PC-3 (cell line): ENCODE measurements around the gene PTPRN2. TPM values are rescaled to one million over a fixed set of nuclear protein-coding genes. Genes with fewer than 3 reads are reported as not detected.

Experiments
- ATAC-seq: fragments of 200-7000 bp; cut with Tn5 transposase; 2 replicates; pipeline ENCODE4 v1.9.1; 2020; ENCODE audit warnings: mild to moderate bottlenecking, moderate library complexity
- BruUV-seq: library from RNA; stranded (reverse); fragments of 400-500 nt; replicated peaks from 2 replicates; lab custom pipeline; 2021; lab: Mats Ljungman, UMichigan
- CTCF ChIA-PET: fragments of 300-600 bp; sonication (Branson Sonifier 250); formaldehyde crosslinking; loops from one replicate; lab custom pipeline; 2022; ENCODE audit warnings: antibody characterized with exemption; lab: Charles Lee
- POLR2A ChIA-PET: fragments of 300-600 bp; sonication (Branson Sonifier 250); formaldehyde crosslinking; loops from one replicate; lab custom pipeline; 2022; ENCODE audit warnings: antibody characterized with exemption; ENCODE audit not compliant: unreplicated experiment; lab: Charles Lee
- DNase-seq: peaks from one replicate; pipeline ENCODE4 v3.0.0-alpha.2; 2015
- H2AFZ ChIP-seq: fragments of 300-600 bp; sonication (generic); 2 replicates; pipeline ENCODE4 v1.6.0; 2016; ENCODE audit warnings: antibody characterized with exemption, low read length
- H3F3A ChIP-seq: fragments of 300-600 bp; sonication (generic); one replicate; pipeline ENCODE4 v1.6.0; 2017; ENCODE audit warnings: antibody characterized with exemption, low read length, control low read depth, mild to moderate bottlenecking; ENCODE audit not compliant: unreplicated experiment
- H3K27ac ChIP-seq: fragments of 300-600 bp; sonication (generic); 2 replicates; pipeline ENCODE4 v1.5.1; 2016; ENCODE audit warnings: mild to moderate bottlenecking, low read length
- H3K27me3 ChIP-seq: fragments of 300-600 bp; sonication (generic); 2 replicates; pipeline ENCODE4 v1.6.1; 2016; ENCODE audit warnings: low read length, mixed read lengths
- H3K36me3 ChIP-seq: fragments of 300-600 bp; sonication (generic); 2 replicates; pipeline ENCODE4 v1.6.1; 2016; ENCODE audit warnings: low read depth, mixed run types, low read length, mixed read lengths
- H3K4me1 ChIP-seq: fragments of 300-600 bp; sonication (generic); 2 replicates; pipeline ENCODE4 v1.5.1; 2016; ENCODE audit warnings: low read length; ENCODE audit not compliant: insufficient read depth
- H3K4me2 ChIP-seq: fragments of 300-600 bp; sonication (generic); 2 replicates; pipeline ENCODE4 v1.6.0; 2016; ENCODE audit warnings: low read length
- H3K4me3 ChIP-seq: fragments of 300-600 bp; sonication (generic); 2 replicates; pipeline ENCODE4 v1.5.1; 2016; ENCODE audit warnings: mild to moderate bottlenecking, low read length, mixed read lengths
- H3K79me2 ChIP-seq: fragments of 300-600 bp; sonication (generic); 2 replicates; pipeline ENCODE4 v1.6.1; 2017; ENCODE audit warnings: low read length, mixed read lengths
- H3K9ac ChIP-seq: fragments of 300-600 bp; sonication (generic); 2 replicates; pipeline ENCODE4 v1.6.0; 2016; ENCODE audit warnings: mild to moderate bottlenecking, low read length
- H3K9me2 ChIP-seq: fragments of 300-600 bp; sonication (generic); replicated peaks from 2 replicates; pipeline ENCODE4 v1.6.1; 2016; ENCODE audit warnings: mixed run types, low read length, mixed read lengths
- H3K9me3 ChIP-seq: fragments of 300-600 bp; sonication (generic); 2 replicates; pipeline ENCODE4 v1.6.1; 2016; ENCODE audit warnings: low read length, mixed read lengths
- H4K20me1 ChIP-seq: fragments of 300-600 bp; sonication (generic); 2 replicates; pipeline ENCODE4 v1.6.1; 2016; ENCODE audit warnings: low read length, mixed read lengths
- CTCF ChIP-seq: fragments of 300-600 bp; sonication (generic); conservative IDR thresholded peaks from 2 replicates; pipeline ENCODE4 v1.5.1; 2017; ENCODE audit warnings: antibody characterized with exemption, low read depth, mild to moderate bottlenecking, low read length
- EZH2 ChIP-seq: fragments of 300-600 bp; sonication (generic); IDR thresholded peaks from one replicate; pipeline ENCODE4 v1.6.1; 2017; ENCODE audit warnings: antibody characterized with exemption, mild to moderate bottlenecking, low read length; ENCODE audit not compliant: unreplicated experiment
- EZH2phosphoT487 ChIP-seq: fragments of 300-600 bp; sonication (generic); IDR thresholded peaks from 2 replicates; pipeline ENCODE4 v1.6.1; 2018; ENCODE audit warnings: mild to moderate bottlenecking, antibody characterized with exemption, low read length, borderline replicate concordance
- intact Hi-C: fragments of 100-400 bp; cut with micrococcal nuclease; formaldehyde crosslinking; loops from 2 replicates; pipeline ENCODE4 v1.9.0; 2023
- total RNA-seq: library from RNA; depleted of rRNA; stranded (reverse); fragments of >200 nt; gene quantifications from 2 replicates; pipeline ENCODE4 v1.2.3, GENCODE V29; 2014

PTPRN2 gene
- total RNA-seq, 1 experiment from 2014 or later, result 3.2 TPM

- Histone ChIP-seq H3K9me3 (no peaks in the 10 kb centered on the region), H3K9ac (no peak overlapping the region)
- CTCF ChIA-PET, result no interaction called here
Observed at GRCh38 chr7:158257516-158258410, 329.9 kb downstream of the PTPRN2 start.

GRCh38 chr7:158257001-158257400 is 330.6 kb downstream of the PTPRN2 start:
- DNase-seq (no peak), ATAC-seq (no peak)
- BruUV-seq, result no TSS peak
- no peaks in the 10 kb centered on the region for H3K79me2 ChIP-seq
- no peak overlapping the region for H3K4me3 ChIP-seq
- no peaks in the 10 kb centered on the region for H3K9me2 ChIP-seq
- H4K20me1 ChIP-seq, result no peaks in the 10 kb centered on the region
- H3K4me1 ChIP-seq, result no peaks in the 10 kb centered on the region
- H3K27me3 ChIP-seq, result peaks cover 13% of the 10 kb centered on the region
- no peaks in the 10 kb centered on the region for H3K9me3 ChIP-seq
- H3K9ac ChIP-seq, result no peak overlapping the region
- ChIA-PET CTCF (no interaction called here), POLR2A (no interaction called here)
- H3K36me3 ChIP-seq, result no peaks in the 10 kb centered on the region
- H3K4me2 ChIP-seq, result no peak overlapping the region
- no peak overlapping the region for H3K27ac ChIP-seq
- intact Hi-C loops, result no loop called here
- TF ChIP-seq EZH2 (no peak), EZH2phosphoT487 (no peak), CTCF (no peak)
- no peaks in the 10 kb centered on the region for H3F3A ChIP-seq
- H2AFZ ChIP-seq, result no peak overlapping the region

More at GRCh38 chr7:158257516-158258410, 329.9 kb downstream of the PTPRN2 start:
- Histone ChIP-seq H3K36me3 (no peaks in the 10 kb centered on the region), H3K9me2 (no peaks in the 10 kb centered on the region), H3K4me2 (no peak overlapping the region), H3K4me3 (no peak overlapping the region), H2AFZ (no peak overlapping the region), H3K79me2 (no peaks in the 10 kb centered on the region), H3K4me1 (no peaks in the 10 kb centered on the region), H3K27ac (no peak overlapping the region), H3F3A (no peaks in the 10 kb centered on the region), H4K20me1 (no peaks in the 10 kb centered on the region), H3K27me3 (peaks cover 9% of the 10 kb centered on the region)
- POLR2A ChIA-PET, result no interaction called here
- no peak for ATAC-seq
- TF ChIP-seq EZH2 (no peak), EZH2phosphoT487 (no peak), CTCF (no peak)
- intact Hi-C loops, result no loop called here
- no TSS peak for BruUV-seq
- no peak for DNase-seq
